GM10266 (cell line): Measurements from ENCODE around the gene IL24.

ENCODE experiments used
- DNase-seq: peaks from one replicate; pipeline ENCODE4 v3.0.0; 2012; ENCODE audit errors: extremely low spot score
- TF ChIP-seq, protein P1 (sequence below): IDR thresholded peaks from 2 replicates; pipeline ENCODE4 v1.5.1; 2012; ENCODE audit warnings: mild to moderate bottlenecking, low read depth; ENCODE audit not compliant: control insufficient read depth, insufficient read depth; ENCODE audit errors: missing control alignments

The IL24 gene

DNA sequence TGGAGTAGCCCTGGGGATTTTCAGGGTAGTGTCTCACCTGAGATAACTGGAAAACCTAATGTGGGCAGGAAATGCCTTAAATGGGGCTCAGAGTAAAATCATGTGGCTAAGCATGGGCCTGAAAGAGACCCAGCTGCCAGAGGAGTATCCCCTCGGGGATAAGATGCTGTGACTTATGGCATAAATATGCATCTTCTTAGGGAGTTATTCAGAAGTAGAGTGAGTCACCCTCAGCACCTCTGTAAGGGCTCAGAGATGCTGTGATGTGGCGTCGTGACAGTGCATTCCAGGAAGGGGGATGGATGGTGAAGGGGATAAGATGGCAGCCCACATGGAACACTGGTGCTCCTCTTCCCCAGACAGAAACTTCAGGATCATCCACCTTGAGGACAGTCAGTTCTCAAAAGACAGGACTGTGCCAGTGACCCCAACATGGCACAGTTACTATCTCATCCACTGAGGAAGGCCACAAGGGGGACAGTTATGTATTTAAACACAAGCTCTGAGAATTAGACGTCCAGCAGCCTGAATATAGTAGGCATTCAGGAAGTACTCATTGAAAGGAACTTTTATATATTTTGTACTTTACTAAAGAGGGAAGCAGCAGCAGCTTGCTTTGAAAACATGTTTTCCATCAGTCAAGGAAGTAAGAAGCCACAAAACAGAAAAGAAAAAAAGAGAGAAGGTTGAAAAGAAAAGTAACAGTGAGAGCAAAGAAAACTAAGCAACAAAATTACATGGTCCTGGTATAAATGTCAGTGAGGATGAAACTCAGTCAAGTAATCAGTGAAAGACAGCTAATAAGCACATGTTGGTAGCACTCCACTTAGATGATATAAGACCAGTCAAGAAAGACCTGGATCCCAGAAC, 8.3 kb downstream of the IL24 start:
- TF ChIP-seq, protein P1, sequence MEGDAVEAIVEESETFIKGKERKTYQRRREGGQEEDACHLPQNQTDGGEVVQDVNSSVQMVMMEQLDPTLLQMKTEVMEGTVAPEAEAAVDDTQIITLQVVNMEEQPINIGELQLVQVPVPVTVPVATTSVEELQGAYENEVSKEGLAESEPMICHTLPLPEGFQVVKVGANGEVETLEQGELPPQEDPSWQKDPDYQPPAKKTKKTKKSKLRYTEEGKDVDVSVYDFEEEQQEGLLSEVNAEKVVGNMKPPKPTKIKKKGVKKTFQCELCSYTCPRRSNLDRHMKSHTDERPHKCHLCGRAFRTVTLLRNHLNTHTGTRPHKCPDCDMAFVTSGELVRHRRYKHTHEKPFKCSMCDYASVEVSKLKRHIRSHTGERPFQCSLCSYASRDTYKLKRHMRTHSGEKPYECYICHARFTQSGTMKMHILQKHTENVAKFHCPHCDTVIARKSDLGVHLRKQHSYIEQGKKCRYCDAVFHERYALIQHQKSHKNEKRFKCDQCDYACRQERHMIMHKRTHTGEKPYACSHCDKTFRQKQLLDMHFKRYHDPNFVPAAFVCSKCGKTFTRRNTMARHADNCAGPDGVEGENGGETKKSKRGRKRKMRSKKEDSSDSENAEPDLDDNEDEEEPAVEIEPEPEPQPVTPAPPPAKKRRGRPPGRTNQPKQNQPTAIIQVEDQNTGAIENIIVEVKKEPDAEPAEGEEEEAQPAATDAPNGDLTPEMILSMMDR = no peak
- no peak for DNase-seq

DNA sequence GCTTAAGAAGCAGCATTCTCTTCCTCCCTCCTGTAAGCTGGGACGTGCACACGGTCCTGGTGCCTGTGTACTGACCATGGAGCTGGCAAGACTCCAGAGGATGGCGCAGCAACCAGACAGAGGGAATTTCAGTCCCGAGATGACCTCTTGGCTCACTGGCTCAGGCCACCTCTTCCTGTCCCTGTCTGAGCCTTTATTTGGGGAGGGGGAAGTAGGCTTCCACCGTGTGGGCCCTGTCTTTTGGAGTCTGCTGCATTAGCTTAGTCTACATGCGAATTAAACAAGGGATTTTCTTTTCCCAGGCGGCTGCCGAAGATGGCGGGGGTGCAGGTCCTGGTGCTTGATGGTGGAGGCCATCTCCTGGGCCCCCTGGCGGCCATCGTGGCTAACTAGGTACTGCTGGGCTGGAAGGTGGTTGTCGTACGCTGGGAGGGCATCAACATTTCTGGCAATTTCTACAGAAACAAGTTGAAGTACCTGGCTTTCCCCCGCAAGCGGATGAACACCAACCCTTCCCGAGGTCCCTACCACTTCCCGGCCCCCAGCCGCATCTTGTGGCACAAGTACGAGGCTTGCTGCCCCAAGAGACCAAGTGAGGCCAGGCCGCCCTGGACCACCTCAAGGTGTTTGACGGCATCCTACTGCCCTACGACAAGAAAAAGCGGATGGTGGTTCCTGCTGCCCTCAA, 10.2 kb downstream of the IL24 start:
- TF ChIP-seq, protein P1 = no peak
- no peak for DNase-seq

DNA sequence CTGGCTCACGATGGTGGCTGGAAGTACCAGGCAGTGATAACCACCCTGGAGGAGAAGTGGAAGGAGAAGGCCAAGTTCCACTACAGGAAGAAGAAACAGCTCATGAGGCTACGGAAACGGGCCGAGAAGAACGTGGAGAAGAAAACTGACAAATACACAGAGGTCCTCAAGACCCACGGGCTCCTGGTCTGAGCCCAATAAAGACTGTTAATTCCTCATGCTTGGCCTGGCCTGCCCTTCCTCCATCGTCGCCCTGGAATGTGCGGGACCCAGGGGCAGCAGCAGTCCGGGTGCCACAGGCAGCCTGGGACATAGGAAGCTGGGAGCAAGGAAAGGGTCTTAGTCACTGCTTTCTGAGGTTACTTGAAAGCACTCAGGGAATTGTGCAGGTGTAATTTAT, 10.8 kb downstream of the IL24 start:
- TF ChIP-seq, protein P1 = no peak
- DNase-seq = no peak

DNA sequence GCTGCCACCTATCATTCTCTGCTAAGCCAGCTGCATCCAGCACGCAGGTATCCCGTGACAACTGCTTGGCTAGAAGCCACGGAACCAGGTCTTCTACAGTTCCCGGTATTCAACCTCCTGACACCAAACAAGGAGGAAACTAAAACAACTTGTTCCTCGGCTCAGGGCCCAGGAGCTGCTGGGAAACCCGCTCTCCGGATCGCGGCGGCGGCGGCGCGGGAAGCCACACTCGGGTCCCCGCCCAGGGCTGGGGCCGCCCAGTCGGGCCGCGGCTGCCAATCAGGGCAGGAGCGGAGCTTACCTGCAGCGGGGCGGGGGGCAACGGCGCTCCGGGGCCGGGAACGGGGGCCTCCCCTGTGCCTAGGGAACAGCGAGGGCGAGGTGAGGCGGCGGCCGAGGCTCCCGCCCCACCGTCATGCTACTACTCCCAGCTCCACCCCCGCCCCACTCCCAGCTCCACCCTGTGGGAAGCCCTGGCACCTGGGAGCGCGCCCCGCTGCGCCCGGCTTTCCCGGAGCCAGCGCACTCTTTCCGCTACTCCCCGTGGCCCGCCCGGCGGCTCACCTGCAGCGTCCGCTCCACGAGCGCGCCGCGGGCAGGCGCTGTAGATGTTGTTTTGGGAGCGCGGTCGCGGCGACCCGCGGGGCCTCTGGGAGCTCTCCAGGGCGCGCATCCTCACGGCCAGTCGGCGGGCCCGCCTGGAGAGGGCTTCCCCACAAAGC, 12.1 kb downstream of the IL24 start:
- TF ChIP-seq, protein P1 = no peak
- no peak for DNase-seq

DNA sequence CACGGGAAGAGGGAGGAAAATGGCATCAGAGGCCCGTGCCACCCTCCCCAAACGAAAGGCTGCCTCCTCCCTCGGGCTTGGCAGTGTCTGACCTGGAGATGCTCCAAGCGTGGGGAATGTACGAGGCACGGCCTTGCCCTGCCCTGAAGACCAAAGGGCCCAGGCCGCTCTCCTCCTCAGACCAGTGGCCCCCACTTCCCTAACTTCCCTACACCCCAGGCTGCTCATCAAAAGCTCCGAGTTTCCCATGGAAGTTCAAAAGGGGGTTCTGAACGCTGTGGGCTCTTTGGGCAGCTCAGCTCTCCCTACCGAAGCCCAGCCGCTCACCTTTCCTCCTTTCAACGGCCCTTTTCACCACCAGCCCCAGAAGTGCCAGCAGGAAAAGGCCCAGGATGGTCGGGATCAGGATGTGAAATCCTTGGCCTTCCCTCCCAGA, 12.7 kb downstream of the IL24 start:
- no peak for DNase-seq
- TF ChIP-seq, protein P1 = no peak

DNA sequence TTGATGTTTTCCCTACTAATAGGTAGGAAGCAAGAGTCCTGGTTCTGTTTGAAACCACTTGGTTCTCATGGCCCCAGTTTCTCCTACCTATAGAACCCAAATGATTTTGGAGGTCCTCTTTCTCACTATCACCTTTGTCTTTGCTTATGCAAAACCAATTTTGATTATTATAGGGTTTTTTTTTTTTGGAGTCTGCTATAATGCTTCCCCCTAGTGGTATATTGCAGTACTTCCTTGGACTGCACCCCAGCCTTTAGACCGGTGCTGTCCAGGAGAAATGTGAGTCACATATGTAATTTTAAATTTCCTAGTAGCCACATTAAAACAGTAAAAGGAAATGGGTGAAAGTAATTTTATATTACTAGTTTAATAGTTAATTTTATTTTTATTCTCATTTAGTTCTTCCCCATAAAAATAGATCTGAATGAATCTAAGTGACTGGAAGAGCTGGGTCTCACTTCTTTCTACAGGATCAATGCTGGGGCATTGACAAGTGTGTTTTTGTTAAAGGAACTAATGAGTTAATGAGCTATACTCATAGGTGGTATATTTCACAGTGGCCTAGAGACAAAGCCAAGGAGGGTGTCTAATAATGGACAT, 13.9 kb downstream of the IL24 start:
- DNase-seq = peak; percentile 66
- TF ChIP-seq, protein P1 = peak; percentile 59
